Breast epithelium (tissue), 4 donors: ENCODE results near the gene PNMA1. TPM values are rescaled to one million over a fixed set of nuclear protein-coding genes. Genes with fewer than 3 reads are reported as not detected.

ENCODE experiments used
- DNase-seq, 2 donors: peaks; one replicate each; pipeline ENCODE4 v3.0.0-alpha.2; 2019; ENCODE audit warnings: low spot score in 2 of 2
- H3K27ac ChIP-seq, 2 donors: fragments of 200-600 bp; sonication (generic) in 1 of 2; one replicate each; pipeline ENCODE4 v1.5.1; 2016 to 2019; ENCODE audit warnings: mild to moderate bottlenecking in 1 of 2
- H3K27me3 ChIP-seq, 2 donors: fragments of 200-600 bp; sonication (generic) in 1 of 2; one replicate each; pipeline versions ENCODE4 v1.5.1 to v1.6.0; 2017 to 2019; ENCODE audit warnings: control low read depth in 1 of 2, mild to moderate bottlenecking in 1 of 2
- H3K36me3 ChIP-seq: fragments of 200-600 bp; one replicate; pipeline ENCODE4 v1.5.1; 2019
- H3K4me1 ChIP-seq, 2 donors: fragments of 200-600 bp; sonication (generic); one replicate each; pipeline ENCODE4 v1.5.1; 2016 to 2019; ENCODE audit warnings: control low read depth in 1 of 2
- H3K4me3 ChIP-seq, 3 donors: fragments of 200-600 bp; sonication (generic); 1 replicate in 2 of 3; 2 replicates in 1 of 3; pipeline ENCODE4 v1.5.1; 2016 to 2019; ENCODE audit warnings: mild to moderate bottlenecking in 3 of 3, moderate library complexity in 2 of 3
- H3K9me3 ChIP-seq, 2 donors: fragments of 200-600 bp; sonication (generic) in 1 of 2; one replicate each; pipeline ENCODE4 v1.5.1; 2016 to 2019; ENCODE audit warnings: control low read depth in 1 of 2
- CTCF ChIP-seq, 3 donors: fragments of 450-650 bp; IDR thresholded peaks; one replicate each; pipeline ENCODE4 v1.5.1; 2016 to 2017; ENCODE audit warnings: antibody characterized with exemption in 3 of 3, mild to moderate bottlenecking in 3 of 3, moderate library complexity in 3 of 3
- POLR2A ChIP-seq: fragments of 450-650 bp; IDR thresholded peaks from one replicate; pipeline ENCODE4 v1.6.1; 2016; ENCODE audit warnings: antibody characterized with exemption, mild to moderate bottlenecking, moderate library complexity
- POLR2AphosphoS5 ChIP-seq, 3 donors: sonication (generic); formaldehyde crosslinking; IDR thresholded peaks; one replicate each; pipeline ENCODE4 v1.6.1; 2017; ENCODE audit warnings: antibody characterized with exemption in 3 of 3
- intact Hi-C: fragments of 100-400 bp; cut with DNase I; formaldehyde crosslinking; loops from one replicate; pipeline ENCODE4 v1.15.1; 2023; ENCODE audit warnings: low total_unique reads
- total RNA-seq, 3 donors: library from RNA; depleted of rRNA; stranded (reverse); fragments of >200 nt; gene quantifications; one replicate each; pipeline ENCODE4 v1.1.0, GENCODE V29; 2016

PNMA1 gene
- total RNA-seq, 3 donors from 2014 or later = 12.1 to 19.3 (median 19.2) TPM

- H3K4me1 ChIP-seq = peaks cover 49 to 79% of the 10 kb centered on the region in 2 donors
- H3K9me3 ChIP-seq = no peaks in the 10 kb centered on the region
- H3K4me3 ChIP-seq = no peak overlapping the region
- no peaks in the 10 kb centered on the region for H3K27me3 ChIP-seq
- TF ChIP-seq POLR2AphosphoS5 (IDR thresholded peaks at IDR 0.05) (no peak), CTCF (IDR thresholded peaks at IDR 0.05) (no peak), POLR2A (no peak)
- no peaks in the 10 kb centered on the region for H3K36me3 ChIP-seq
- intact Hi-C loops = no loop called here
- no peak for DNase-seq
- peak overlapping the region; percentile 94 to 96 for H3K27ac ChIP-seq
Measured at GRCh38 chr14:73750531-73750901, 36.3 kb upstream of the PNMA1 start.

DNA sequence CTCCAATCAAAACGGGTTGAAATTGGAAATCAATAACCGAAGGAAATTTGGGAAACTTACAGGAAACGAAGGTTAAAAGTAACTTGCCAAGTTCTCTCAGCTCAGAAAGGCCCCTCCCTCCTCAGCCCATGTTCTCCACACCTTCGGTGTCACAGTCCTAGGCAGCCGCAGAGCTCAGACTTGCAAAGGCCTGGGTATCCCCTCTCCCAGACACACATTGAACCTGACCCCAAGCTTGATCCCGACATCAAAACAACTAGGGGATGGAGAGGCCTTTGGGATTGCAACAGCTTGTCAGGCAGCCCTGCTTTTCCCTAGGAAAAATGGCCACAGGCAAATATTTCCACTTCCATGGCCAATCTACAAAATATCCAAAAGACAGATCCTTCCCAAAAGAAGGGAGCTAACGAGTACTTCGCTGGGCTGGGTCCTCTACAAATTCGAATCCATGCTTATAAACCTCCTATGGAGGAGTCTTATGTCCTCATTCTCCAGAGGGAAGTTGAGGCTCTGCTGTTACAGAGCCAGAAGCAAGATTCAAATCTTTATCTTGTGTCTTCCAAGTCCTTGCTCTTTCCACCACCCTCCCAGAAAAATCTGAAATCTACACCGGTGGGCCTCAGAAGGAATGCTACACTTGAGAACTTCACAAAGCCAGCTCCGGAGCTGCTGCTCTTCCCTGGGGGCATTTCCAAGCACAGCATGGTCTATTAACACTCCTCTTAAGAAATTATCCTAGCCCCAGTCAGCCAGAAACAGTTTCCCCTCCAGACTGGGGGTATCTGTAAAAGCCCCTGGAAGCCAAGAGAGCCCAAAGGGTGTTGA lies 35.7 kb upstream of the PNMA1 start:
- intact Hi-C loops = no loop called here
- H3K4me1 ChIP-seq = peaks cover 49 to 78% of the 10 kb centered on the region in 2 donors
- peak overlapping the region; percentile 94 to 96 for H3K27ac ChIP-seq
- H3K36me3 ChIP-seq = no peaks in the 10 kb centered on the region
- no peaks in the 10 kb centered on the region for H3K9me3 ChIP-seq
- TF ChIP-seq CTCF (IDR thresholded peaks at IDR 0.05) (no peak), POLR2AphosphoS5 (IDR thresholded peaks at IDR 0.05) (no peak), POLR2A (no peak)
- no peaks in the 10 kb centered on the region for H3K27me3 ChIP-seq
- no peak overlapping the region for H3K4me3 ChIP-seq
- no peak for DNase-seq

- Histone ChIP-seq H3K4me1 (peaks cover 53 to 78% of the 10 kb centered on the region in 2 donors), H3K4me3 (no peak overlapping the region), H3K36me3 (no peaks in the 10 kb centered on the region), H3K27me3 (no peaks in the 10 kb centered on the region), H3K9me3 (no peaks in the 10 kb centered on the region), H3K27ac (no peak overlapping the region)
- TF ChIP-seq POLR2AphosphoS5 (IDR thresholded peaks at IDR 0.05) (no peak), CTCF (IDR thresholded peaks at IDR 0.05) (no peak), POLR2A (no peak)
- intact Hi-C loops = no loop called here
- DNase-seq = no peak
Measured at GRCh38 chr14:73748858-73749357, 34.7 kb upstream of the PNMA1 start.

- Histone ChIP-seq H3K4me3 (no peak overlapping the region), H3K9me3 (no peaks in the 10 kb centered on the region), H3K4me1 (peaks cover 52 to 77% of the 10 kb centered on the region in 2 donors), H3K27ac (peak overlapping the region; percentile 82 to 91), H3K27me3 (no peaks in the 10 kb centered on the region), H3K36me3 (no peaks in the 10 kb centered on the region)
- intact Hi-C loops = no loop called here
- DNase-seq = no peak
- no peak for TF ChIP-seq POLR2A
- TF ChIP-seq POLR2AphosphoS5 (IDR thresholded peaks at IDR 0.05) = no peak
- no peak for TF ChIP-seq CTCF (IDR thresholded peaks at IDR 0.05)
Measured at GRCh38 chr14:73747379-73748211, 33.4 kb upstream of the PNMA1 start.
